Lower leg skin (tissue), 4 donors: ENCODE measurements around the gene MBD6. TPM values are rescaled to one million over a fixed set of nuclear protein-coding genes. Genes with fewer than 3 reads are reported as not detected.
A peak's percentile ranks its signal among the peaks of the same experiment; 100 is the strongest.
"Not testable (repeated sequence)": the region's sequence is repeated elsewhere in the genome, so short reads cannot be mapped to it uniquely, and the experiment has no call there.

Experiments
- DNase-seq, 2 donors: peaks; one replicate each; pipeline ENCODE4 v3.0.0-alpha.2; 2019; ENCODE audit warnings: low spot score in 2 of 2
- H3K4me3 ChIP-seq: fragments of 200-600 bp; sonication (generic); 2 replicates; pipeline ENCODE4 v1.5.1; 2017; ENCODE audit warnings: mild to moderate bottlenecking, low read depth; ENCODE audit not compliant: poor library complexity, severe bottlenecking
- CTCF ChIP-seq, 3 donors: fragments of 450-650 bp; IDR thresholded peaks; one replicate each; pipeline ENCODE4 v1.5.1; 2016; ENCODE audit warnings: antibody characterized with exemption in 3 of 3, mild to moderate bottlenecking in 3 of 3, moderate library complexity in 2 of 3
- POLR2A ChIP-seq, 2 donors: fragments of 450-650 bp; IDR thresholded peaks; one replicate each; pipeline ENCODE4 v1.6.1; 2016 to 2017; ENCODE audit warnings: antibody characterized with exemption in 2 of 2, mild to moderate bottlenecking in 1 of 2, moderate library complexity in 1 of 2
- WGBS, 2 donors: methylation state at CpG; one replicate each; pipeline ENCODE4 v1.1.5; 2018; 5-methylcytosine and 5-hydroxymethylcytosine counted together
- intact Hi-C: fragments of 100-400 bp; cut with DNase I; formaldehyde crosslinking; loops from one replicate; pipeline ENCODE4 v1.15.0; 2023; ENCODE audit warnings: low total_unique reads
- total RNA-seq, 4 donors: library from RNA; depleted of rRNA; stranded (reverse); fragments of >200 nt; gene quantifications; one replicate each; pipeline ENCODE4 v1.1.0, GENCODE V29; 2016

Gene MBD6
- total RNA-seq, 4 donors from 2014 or later, result 13.8 to 50.4 (median 26.5) TPM

- intact Hi-C loops, result no loop called here
- WGBS, 2 donors, result 30 to 31% methylated on average over 11 of the region's 11 CpGs
- TF ChIP-seq POLR2A (IDR thresholded peaks at IDR 0.05) (no peak), CTCF (IDR thresholded peaks at IDR 0.05) (no peak)
- DNase-seq, result no peak
- H3K4me3 ChIP-seq, result peak overlapping the region; percentile 77
Observed at GRCh38 chr12:57488402-57489156, 34.0 kb upstream of the MBD6 start.

GRCh38 chr12:57489157-57489641, 33.4 kb upstream of the MBD6 start:
- no peak overlapping the region for H3K4me3 ChIP-seq
- DNase-seq, result no peak
- no peak for TF ChIP-seq CTCF (IDR thresholded peaks at IDR 0.05)
- TF ChIP-seq POLR2A (IDR thresholded peaks at IDR 0.05), result no peak
- 94% methylated on average over 5 of the region's 5 CpGs for WGBS, 2 donors
- intact Hi-C loops, result no loop called here

- 96 to 98% methylated on average over 4 of the region's 4 CpGs for WGBS, 2 donors
- no peak overlapping the region for H3K4me3 ChIP-seq
- no peak for DNase-seq
- no peak for TF ChIP-seq POLR2A (IDR thresholded peaks at IDR 0.05)
- TF ChIP-seq CTCF (IDR thresholded peaks at IDR 0.05), result no peak
- intact Hi-C loops, result no loop called here
Observed at GRCh38 chr12:57490126-57490525, 32.5 kb upstream of the MBD6 start.

GRCh38 chr12:57491393-57492280, 31.0 kb upstream of the MBD6 start:
- no peak overlapping the region for H3K4me3 ChIP-seq
- WGBS, 2 donors, result 91 to 93% methylated on average over 15 of the region's 15 CpGs
- intact Hi-C loops, result no loop called here
- no peak for DNase-seq
- no peak for TF ChIP-seq CTCF (IDR thresholded peaks at IDR 0.05)
- TF ChIP-seq POLR2A (IDR thresholded peaks at IDR 0.05), result no peak

- DNase-seq, intact Hi-C loops, H3K4me3 ChIP-seq: not testable (repeated sequence)
- WGBS, 2 donors, result 92 to 93% methylated on average over 12 to 39 of the region's 48 CpGs
Observed at GRCh38 chr12:57495051-57495701, 27.4 kb upstream of the MBD6 start.

GRCh38 chr12:57496822-57497221, 25.8 kb upstream of the MBD6 start:
- intact Hi-C loops, result no loop called here
- DNase-seq, result no peak
- no peak overlapping the region for H3K4me3 ChIP-seq
- TF ChIP-seq POLR2A (IDR thresholded peaks at IDR 0.05) (no peak), CTCF (IDR thresholded peaks at IDR 0.05) (no peak)
